Prostate gland (tissue), 2 donors: ENCODE results near the gene FAM98B.

Source experiments
- POLR2AphosphoS5 ChIP-seq: sonication (generic); formaldehyde crosslinking; IDR thresholded peaks from one replicate; pipeline ENCODE4 v1.6.1; 2017; ENCODE audit warnings: antibody characterized with exemption
- TF ChIP-seq, protein P1 (sequence below), 4 experiments: fragments of 200-600 bp in 2 of 4; fragments of 450-650 bp in 2 of 4; sonication (generic) in 2 of 4; IDR thresholded peaks; 1 replicate in 3 of 4; 2 replicates in 1 of 4; pipeline ENCODE4 v1.5.1; 2016 to 2019; ENCODE audit warnings: antibody characterized with exemption in 4 of 4, mild to moderate bottlenecking in 2 of 4, moderate library complexity in 2 of 4

GRCh38 chr15:38436993-38437392, 16.9 kb upstream of the FAM98B start:
- TF ChIP-seq, protein P1, sequence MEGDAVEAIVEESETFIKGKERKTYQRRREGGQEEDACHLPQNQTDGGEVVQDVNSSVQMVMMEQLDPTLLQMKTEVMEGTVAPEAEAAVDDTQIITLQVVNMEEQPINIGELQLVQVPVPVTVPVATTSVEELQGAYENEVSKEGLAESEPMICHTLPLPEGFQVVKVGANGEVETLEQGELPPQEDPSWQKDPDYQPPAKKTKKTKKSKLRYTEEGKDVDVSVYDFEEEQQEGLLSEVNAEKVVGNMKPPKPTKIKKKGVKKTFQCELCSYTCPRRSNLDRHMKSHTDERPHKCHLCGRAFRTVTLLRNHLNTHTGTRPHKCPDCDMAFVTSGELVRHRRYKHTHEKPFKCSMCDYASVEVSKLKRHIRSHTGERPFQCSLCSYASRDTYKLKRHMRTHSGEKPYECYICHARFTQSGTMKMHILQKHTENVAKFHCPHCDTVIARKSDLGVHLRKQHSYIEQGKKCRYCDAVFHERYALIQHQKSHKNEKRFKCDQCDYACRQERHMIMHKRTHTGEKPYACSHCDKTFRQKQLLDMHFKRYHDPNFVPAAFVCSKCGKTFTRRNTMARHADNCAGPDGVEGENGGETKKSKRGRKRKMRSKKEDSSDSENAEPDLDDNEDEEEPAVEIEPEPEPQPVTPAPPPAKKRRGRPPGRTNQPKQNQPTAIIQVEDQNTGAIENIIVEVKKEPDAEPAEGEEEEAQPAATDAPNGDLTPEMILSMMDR (IDR thresholded peaks at IDR 0.05), result no peak
- no peak for TF ChIP-seq POLR2AphosphoS5
